Keratinocyte (primary cell): Measurements from ENCODE around the gene CXCL16. TPM values are rescaled to one million over a fixed set of nuclear protein-coding genes. Genes with fewer than 3 reads are reported as not detected.

ENCODE experiments used
- DNase-seq: peaks from one replicate; pipeline ENCODE4 v3.0.0-alpha.2; 2011; ENCODE audit warnings: low read depth, missing footprints, low spot score
- FAIRE-seq: peaks from 2 replicates; lab custom pipeline; 2011; peaks lifted over from hg19 to GRCh38; lab: Jason Lieb, UNC
- H2AFZ ChIP-seq: 2 replicates; pipeline ENCODE4 v1.6.0; 2012; ENCODE audit warnings: low read length, control low read depth, inconsistent platforms; ENCODE audit not compliant: control insufficient read depth
- H3K27ac ChIP-seq: 2 replicates; pipeline ENCODE4 v1.5.1; 2011; ENCODE audit warnings: low read length; ENCODE audit not compliant: control insufficient read depth, insufficient read depth
- H3K27me3 ChIP-seq: 3 replicates; pipeline ENCODE4 v1.6.0; 2011; ENCODE audit warnings: low read length; ENCODE audit not compliant: control insufficient read depth, insufficient read depth; ENCODE audit errors: extremely low read depth
- H3K36me3 ChIP-seq, 2 experiments: 2 replicates in 1 of 2; 3 replicates in 1 of 2; pipeline ENCODE4 v1.5.1; 2011; ENCODE audit warnings: low read length in 2 of 2, mild to moderate bottlenecking in 1 of 2; ENCODE audit not compliant: control insufficient read depth in 2 of 2, insufficient read depth in 2 of 2; ENCODE audit errors: extremely low read depth in 1 of 2
- H3K4me1 ChIP-seq: 3 replicates; pipeline ENCODE4 v1.5.1; 2011; ENCODE audit warnings: low read length; ENCODE audit not compliant: control insufficient read depth, insufficient read depth; ENCODE audit errors: extremely low read depth
- H3K4me2 ChIP-seq: 3 replicates; pipeline ENCODE4 v1.6.0; 2011; ENCODE audit warnings: low read depth, low read length; ENCODE audit not compliant: control insufficient read depth, insufficient read depth; ENCODE audit errors: extremely low read depth
- H3K4me3 ChIP-seq, 3 experiments: fragments of 200-600 bp in 1 of 3; sonication (generic) in 1 of 3; 2 replicates in 2 of 3; 3 replicates in 1 of 3; pipeline ENCODE4 v1.5.1; 2011 to 2016; ENCODE audit warnings: low read length in 3 of 3, mild to moderate bottlenecking in 3 of 3, control low read depth in 2 of 3, inconsistent platforms in 1 of 3, low read depth in 1 of 3, mixed read lengths in 1 of 3, mixed run types in 1 of 3, moderate library complexity in 1 of 3; ENCODE audit not compliant: control insufficient read depth in 2 of 3, insufficient read depth in 2 of 3; ENCODE audit errors: extremely low read depth in 1 of 3
- H3K79me2 ChIP-seq: 2 replicates; pipeline ENCODE4 v1.6.0; 2012; ENCODE audit warnings: low read length; ENCODE audit not compliant: control insufficient read depth, insufficient read depth
- H3K9ac ChIP-seq: 3 replicates; pipeline ENCODE4 v1.6.0; 2011; ENCODE audit warnings: low read length; ENCODE audit not compliant: control insufficient read depth, insufficient read depth; ENCODE audit errors: extremely low read depth
- H3K9me1 ChIP-seq: 3 replicates; pipeline ENCODE4 v1.6.0; 2011; ENCODE audit warnings: low read length; ENCODE audit not compliant: control insufficient read depth, insufficient read depth; ENCODE audit errors: extremely low read depth
- H3K9me3 ChIP-seq: 2 replicates; pipeline ENCODE4 v1.5.1; 2012; ENCODE audit warnings: low read depth, low read length; ENCODE audit not compliant: control insufficient read depth
- H4K20me1 ChIP-seq: 3 replicates; pipeline ENCODE4 v1.6.0; 2011; ENCODE audit warnings: low read length; ENCODE audit not compliant: control insufficient read depth, insufficient read depth; ENCODE audit errors: extremely low read depth
- CTCF ChIP-seq, 3 experiments: IDR thresholded peaks in 1 of 3; conservative IDR thresholded peaks in 1 of 3; optimal IDR thresholded peaks in 1 of 3; 2 replicates in 2 of 3; 3 replicates in 1 of 3; pipeline versions ENCODE3 to v1.5.1; 2011; ENCODE audit warnings: low read length in 3 of 3, mild to moderate bottlenecking in 3 of 3, moderate library complexity in 2 of 3, control low read depth in 1 of 3, inconsistent platforms in 1 of 3; ENCODE audit not compliant: insufficient read depth in 2 of 3; ENCODE audit errors: extremely low read depth in 1 of 3
- EZH2 ChIP-seq: IDR thresholded peaks from one replicate; pipeline ENCODE4 v1.6.1; 2012; ENCODE audit warnings: inconsistent platforms, mild to moderate bottlenecking, low read length, moderate library complexity
- dilution Hi-C: fragments of 300-500 bp; cut with MboI; formaldehyde crosslinking; loops from one replicate; pipeline ENCODE4 v1.7.0; 2020; ENCODE audit warnings: low sequenced_read_pairs; ENCODE audit not compliant: extremely low pct_ligation_motif_present
- polyA plus RNA-seq, 5 experiments: library from polyadenylated mRNA; depleted of rRNA in 3 of 5; stranded (reverse) in 3 of 5; stranded (forward) in 1 of 5; unstranded in 1 of 5; fragments of >200 nt; gene quantifications; 1 replicate in 1 of 5; 2 replicates in 3 of 5; 3 replicates in 1 of 5; pipeline versions ENCODE4 v1.2.1 to v1.2.3, GENCODE V29; 2011 to 2012; ENCODE audit warnings: missing spikeins in 2 of 5, low read depth in 1 of 5, low replicate concordance in 1 of 5

CXCL16 gene
- polyA plus RNA-seq, 1 donor (not counting 4 experiments of a cell fraction or from before 2014, with no cell fraction given), result 12.8 TPM

- TF ChIP-seq CTCF (optimal IDR thresholded peaks at IDR 0.05 in 1 of 3, IDR thresholded peaks at IDR 0.05 in 1 of 3, conservative IDR thresholded peaks at IDR 0.05 in 1 of 3; ENCODE audit: extremely low read depth in 1 of 3, insufficient read depth in 2 of 3, low read length in 3 of 3) (no peak), EZH2 (no peak)
- peak overlapping the region; percentile 27 for H2AFZ ChIP-seq
These were observed 260 bp upstream of the CXCL16 start for GRCh38 chr17:4740025-4740351.

GRCh38 chr17:4738136-4739121 is 1.3 kb downstream of the CXCL16 start:
- TF ChIP-seq EZH2 (no peak), CTCF (optimal IDR thresholded peaks at IDR 0.05 in 1 of 3, IDR thresholded peaks at IDR 0.05 in 1 of 3, conservative IDR thresholded peaks at IDR 0.05 in 1 of 3; ENCODE audit: extremely low read depth in 1 of 3, insufficient read depth in 2 of 3, low read length in 3 of 3) (no peak)
- H3K27me3 ChIP-seq, result peaks cover 16% of the 10 kb centered on the region
- H4K20me1 ChIP-seq, result no peaks in the 10 kb centered on the region
- peak; percentile 90 for FAIRE-seq
- dilution Hi-C loops, result no loop called here
- peak overlapping the region; percentile 76 for H3K9ac ChIP-seq
- peak; percentile 21 for DNase-seq
- peak overlapping the region; percentile 63 for H3K27ac ChIP-seq
- peaks cover 2% of the 10 kb centered on the region for H3K9me1 ChIP-seq
- no peaks in the 10 kb centered on the region for H3K9me3 ChIP-seq
- peak overlapping the region; percentile 96 for H3K4me2 ChIP-seq
- peaks cover 0 to 2% of the 10 kb centered on the region in 2 experiments for H3K36me3 ChIP-seq
- peak overlapping the region; percentile 90 for H2AFZ ChIP-seq
- H3K79me2 ChIP-seq, result no peaks in the 10 kb centered on the region
- H3K4me1 ChIP-seq, result peaks cover 14% of the 10 kb centered on the region
- peak overlapping the region; percentile 61 to 76 (median 74) for H3K4me3 ChIP-seq

More at GRCh38 chr17:4740025-4740351, 260 bp upstream of the CXCL16 start:
- peaks cover 14% of the 10 kb centered on the region for H3K4me1 ChIP-seq
- peak overlapping the region; percentile 76 for H3K9ac ChIP-seq
- H3K27ac ChIP-seq, result no peak overlapping the region
- H3K36me3 ChIP-seq, result no peaks in the 10 kb centered on the region
- dilution Hi-C loops, result no loop called here
- peak overlapping the region; percentile 61 to 76 (median 74) for H3K4me3 ChIP-seq
- FAIRE-seq, result no peak
- peaks cover 2% of the 10 kb centered on the region for H3K9me1 ChIP-seq
- no peaks in the 10 kb centered on the region for H3K9me3 ChIP-seq
- peaks cover 17% of the 10 kb centered on the region for H3K27me3 ChIP-seq
- no peaks in the 10 kb centered on the region for H3K79me2 ChIP-seq
- H4K20me1 ChIP-seq, result no peaks in the 10 kb centered on the region
- H3K4me2 ChIP-seq, result peak overlapping the region; percentile 96
- no peak for DNase-seq
